T-helper 9 cell (primary cell): Measurements from ENCODE around the gene MXRA8.

Source experiments
- DNase-seq: peaks from one replicate; pipeline ENCODE4 v3.0.0-alpha.2; 2020

MXRA8 gene

DNA sequence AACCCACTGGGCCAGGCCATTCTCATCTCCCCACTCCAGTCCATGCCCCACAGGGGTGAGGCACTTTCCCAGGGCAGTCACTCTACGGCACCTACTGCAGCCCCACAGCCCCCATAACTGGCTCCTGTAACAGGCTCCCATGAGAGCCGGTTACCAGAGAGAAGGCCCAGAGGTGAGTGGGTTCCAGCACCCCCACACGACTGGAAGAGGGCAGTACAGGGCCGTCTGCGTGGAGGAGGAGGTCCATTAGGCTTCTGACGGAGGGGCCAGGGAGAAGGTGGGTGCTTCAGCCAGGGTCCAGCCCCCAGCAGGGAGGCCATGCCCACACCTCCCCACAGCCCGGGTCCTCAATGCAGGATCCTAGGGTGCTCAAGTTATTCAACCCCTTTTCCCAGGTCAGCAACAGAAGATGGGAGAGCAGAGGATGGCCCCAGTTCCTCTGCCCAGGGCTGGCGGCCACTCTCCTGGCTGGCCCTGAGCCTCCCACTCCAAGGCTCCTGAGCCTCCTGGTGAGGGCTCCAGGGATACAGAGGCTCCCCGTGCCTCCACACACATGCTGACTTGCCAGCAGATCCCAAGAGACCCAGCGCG is 52.2 kb downstream of the MXRA8 start:
- DNase-seq, result no peak

DNA sequence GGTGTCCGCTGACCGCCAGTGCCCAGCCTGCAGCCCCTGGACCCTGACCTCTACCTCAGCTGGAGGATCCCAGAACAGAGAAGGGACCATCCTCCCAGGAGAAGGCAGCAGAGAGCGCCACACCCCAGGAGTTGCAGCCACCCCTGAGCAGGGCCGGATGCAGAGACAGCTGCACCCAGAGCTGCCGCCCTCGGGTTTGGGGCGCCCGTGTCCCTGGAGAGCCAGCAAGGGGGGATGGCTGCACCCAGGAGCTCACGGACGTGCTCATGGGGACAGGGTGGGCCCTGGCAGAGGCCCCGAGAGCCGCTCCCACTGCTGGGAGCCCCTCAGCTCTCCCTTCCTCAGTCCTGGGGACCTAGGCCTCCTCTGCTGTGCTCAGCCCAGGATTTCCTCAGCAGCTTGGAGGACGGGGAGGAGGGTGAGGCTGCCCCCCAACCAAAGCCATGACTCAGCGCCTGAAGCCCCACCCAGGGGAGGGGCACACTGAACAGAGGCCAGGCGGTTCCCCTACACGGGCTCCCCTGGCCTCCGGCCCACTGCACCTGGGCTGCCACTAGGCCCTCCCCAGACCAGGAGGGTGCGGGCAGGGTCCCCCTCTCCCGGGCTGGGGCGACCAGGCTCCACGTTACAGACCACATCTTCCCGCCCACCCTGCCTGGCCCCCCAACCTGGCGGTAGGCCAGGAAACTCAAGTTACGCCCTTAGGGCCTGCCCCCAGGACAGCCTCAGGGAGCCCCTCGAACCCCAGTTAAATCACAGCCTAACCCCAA is 52.9 kb downstream of the MXRA8 start:
- DNase-seq, result peak; percentile 51

DNA sequence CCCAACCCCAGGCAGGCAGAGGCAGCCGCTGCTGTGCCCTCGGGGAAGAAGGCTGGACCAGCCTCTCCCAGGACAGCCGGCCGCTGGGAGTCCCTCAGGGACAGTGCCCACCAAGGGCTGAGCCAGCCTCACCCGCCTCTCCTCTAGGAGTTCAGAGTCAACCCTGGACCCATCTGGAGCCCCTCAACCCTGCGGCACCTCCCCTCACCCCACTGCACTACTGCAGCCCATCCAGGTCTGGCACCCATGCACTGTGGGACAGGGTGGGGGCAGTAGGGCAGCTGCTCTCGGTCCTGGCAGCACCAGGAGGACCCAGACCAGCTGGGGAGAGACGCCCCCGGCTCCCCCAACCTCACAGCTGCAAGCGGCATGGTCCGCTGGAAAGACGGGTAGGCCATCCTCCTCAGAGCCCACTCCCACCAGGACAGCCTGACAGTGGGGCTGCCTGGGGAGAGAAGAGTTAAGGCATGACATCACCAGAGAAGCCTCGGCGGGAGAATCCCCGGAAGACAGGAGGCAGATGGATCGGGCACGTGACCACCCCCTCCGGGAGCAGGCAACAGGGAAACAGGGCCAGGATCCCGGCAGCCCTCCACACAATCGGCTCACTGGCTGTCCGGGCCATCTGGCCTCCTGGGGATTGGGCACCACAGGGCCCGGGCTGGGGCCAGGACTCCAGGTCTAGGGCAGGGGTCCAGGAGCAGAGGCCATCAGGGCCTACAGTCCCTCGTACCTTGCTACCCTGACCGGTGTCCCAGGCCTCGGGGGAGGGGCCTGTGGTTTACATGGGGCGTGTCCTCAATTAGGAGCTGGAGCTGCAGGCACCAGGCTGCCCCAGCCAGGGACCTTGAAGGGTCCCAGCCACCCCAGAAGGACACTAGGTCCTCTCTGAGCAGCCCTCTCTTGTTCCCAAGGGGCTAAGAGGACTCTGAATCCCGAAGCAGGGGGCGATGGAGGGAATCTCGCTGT is 53.7 kb downstream of the MXRA8 start:
- no peak for DNase-seq

DNA sequence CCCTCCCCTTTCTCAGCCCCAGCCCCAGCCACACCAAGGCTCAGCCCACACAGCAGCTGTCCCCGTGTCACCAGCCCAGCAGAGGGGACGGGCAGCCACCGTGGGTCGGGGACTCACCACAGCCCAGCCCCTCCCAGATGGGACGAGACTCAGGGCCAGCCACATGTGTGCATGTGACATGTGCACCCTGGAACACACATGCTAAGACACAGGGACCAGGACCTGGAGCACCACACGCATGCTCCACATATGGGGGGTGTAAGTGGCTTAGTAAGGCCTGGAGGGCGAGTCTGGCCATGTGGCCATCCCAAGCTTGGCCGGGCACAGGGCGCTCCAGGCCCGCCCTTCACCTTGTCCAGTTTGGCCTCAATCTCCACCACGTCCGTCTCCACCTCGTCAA is 54.6 kb downstream of the MXRA8 start:
- DNase-seq, result no peak

DNA sequence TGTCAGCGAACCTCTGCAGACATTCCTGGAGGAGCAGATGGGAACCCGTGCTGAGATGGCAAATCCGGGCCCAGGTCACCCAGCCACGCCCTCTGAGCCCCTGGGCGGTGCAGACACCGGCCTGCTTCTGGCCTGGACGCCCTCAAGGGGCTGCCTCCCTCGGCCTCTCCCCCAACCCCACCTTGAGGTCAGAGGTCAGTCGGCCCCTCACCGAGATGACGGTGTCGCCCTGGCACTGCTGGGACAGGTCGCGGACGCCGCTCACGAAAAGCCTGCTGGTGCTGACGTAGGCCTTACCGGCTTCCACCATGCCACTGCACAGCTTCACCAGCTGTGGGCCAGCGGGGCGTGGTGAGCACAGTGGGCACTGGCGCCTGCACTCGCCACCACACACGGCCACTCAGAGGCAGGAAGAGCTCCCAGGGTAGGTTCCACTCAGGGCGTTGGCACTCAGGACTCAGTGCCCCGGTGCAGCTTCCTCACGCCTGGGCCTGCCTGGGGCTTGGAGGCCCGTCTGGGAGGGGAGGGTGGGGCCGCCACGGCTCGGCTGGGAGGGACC is 55.3 kb downstream of the MXRA8 start:
- DNase-seq, result no peak
